Hippocampal formation (tissue), 2 donors: ENCODE results near the gene FBXL20.
"Not testable (repeated sequence)": the region's sequence is repeated elsewhere in the genome, so short reads cannot be mapped to it uniquely, and the experiment has no call there.

Experiments used
- DNase-seq, 2 donors: peaks; one replicate each; lab custom pipeline; 2025; lab: John Stamatoyannopoulos, UW

Gene FBXL20

GRCh38 chr17:39380144-39380543 is 21.3 kb downstream of the FBXL20 start:
- no peak for DNase-seq

GRCh38 chr17:39376434-39376833 is 25.0 kb downstream of the FBXL20 start:
- no peak for DNase-seq

GRCh38 chr17:39367805-39368204 is 33.6 kb downstream of the FBXL20 start:
- not testable (repeated sequence) for DNase-seq

- DNase-seq, result no peak
Measured at GRCh38 chr17:39365872-39366271, 35.6 kb downstream of the FBXL20 start.

GRCh38 chr17:39365242-39365641 is 36.2 kb downstream of the FBXL20 start:
- no peak for DNase-seq

- no peak for DNase-seq
Measured at GRCh38 chr17:39364236-39365025, 37.0 kb downstream of the FBXL20 start.

- DNase-seq, result no peak
Measured at GRCh38 chr17:39361064-39361463, 40.4 kb downstream of the FBXL20 start.

- DNase-seq, result peak in 1 of 2 donors; percentile 40
Measured at GRCh38 chr17:39360537-39360936, 40.9 kb downstream of the FBXL20 start.

GRCh38 chr17:39359994-39360393 is 41.4 kb downstream of the FBXL20 start:
- no peak for DNase-seq

- no peak for DNase-seq
Measured at GRCh38 chr17:39357986-39358385, 43.4 kb downstream of the FBXL20 start.

GRCh38 chr17:39357488-39357887 is 43.9 kb downstream of the FBXL20 start:
- no peak for DNase-seq

- DNase-seq, result no peak
Measured at GRCh38 chr17:39352986-39353385, 48.4 kb downstream of the FBXL20 start.

GRCh38 chr17:39352511-39352910 is 48.9 kb downstream of the FBXL20 start:
- no peak for DNase-seq

- no peak for DNase-seq
Measured at GRCh38 chr17:39351508-39351907, 49.9 kb downstream of the FBXL20 start.

GRCh38 chr17:39349246-39349645 is 52.2 kb downstream of the FBXL20 start:
- DNase-seq, result no peak

- not testable (repeated sequence) for DNase-seq
Measured at GRCh38 chr17:39346863-39347262, 54.6 kb downstream of the FBXL20 start.

- no peak for DNase-seq
Measured at GRCh38 chr17:39341541-39341940, 59.9 kb downstream of the FBXL20 start.

GRCh38 chr17:39340731-39341130 is 60.7 kb downstream of the FBXL20 start:
- no peak for DNase-seq

- DNase-seq, result no peak
Measured at GRCh38 chr17:39339272-39339671, 62.2 kb downstream of the FBXL20 start.

- not testable (repeated sequence) for DNase-seq
Measured at GRCh38 chr17:39337649-39338048, 63.8 kb downstream of the FBXL20 start.

- no peak for DNase-seq
Measured at GRCh38 chr17:39335704-39336223, 65.7 kb downstream of the FBXL20 start.

GRCh38 chr17:39334008-39334744 is 67.2 kb downstream of the FBXL20 start:
- DNase-seq, result not testable (repeated sequence)

GRCh38 chr17:39332092-39332491 is 69.3 kb downstream of the FBXL20 start:
- DNase-seq, result no peak
